Lower leg skin (tissue), 3 donors: Measurements from ENCODE around the gene CLEC7A.
A peak's percentile ranks its signal among the peaks of the same experiment; 100 is the strongest.

Experiments used
- CTCF ChIP-seq, 3 donors: fragments of 450-650 bp; IDR thresholded peaks; one replicate each; pipeline ENCODE4 v1.5.1; 2016; ENCODE audit warnings: antibody characterized with exemption in 3 of 3, mild to moderate bottlenecking in 3 of 3, moderate library complexity in 2 of 3
- POLR2A ChIP-seq, 2 donors: fragments of 450-650 bp; IDR thresholded peaks; one replicate each; pipeline ENCODE4 v1.6.1; 2016 to 2017; ENCODE audit warnings: antibody characterized with exemption in 2 of 2, mild to moderate bottlenecking in 1 of 2, moderate library complexity in 1 of 2

GRCh38 chr12:10153271-10154144 is 23.5 kb upstream of the CLEC7A start:
- peak in 1 of 3 donors; percentile 53 for TF ChIP-seq CTCF (IDR thresholded peaks at IDR 0.05)
- no peak for TF ChIP-seq POLR2A (IDR thresholded peaks at IDR 0.05)
